HG03442 (cell line): ENCODE data around the gene MYO5B.
"Not testable (repeated sequence)": the region's sequence is repeated elsewhere in the genome, so short reads cannot be mapped to it uniquely, and the experiment has no call there.

Source experiments
- ATAC-seq: cut with Tn5 transposase; IDR thresholded peaks from one replicate; pipeline ENCODE4 v1.9.1; 2021; ENCODE audit warnings: mild to moderate bottlenecking, moderate library complexity; ENCODE audit not compliant: unreplicated experiment

MYO5B gene

GRCh38 chr18:49893036-49893435 is 301.9 kb downstream of the MYO5B start:
- no peak for ATAC-seq

- ATAC-seq: no peak
Measured at GRCh38 chr18:49892148-49892924, 302.6 kb downstream of the MYO5B start.

GRCh38 chr18:49890041-49890440 is 304.9 kb downstream of the MYO5B start:
- no peak for ATAC-seq

- ATAC-seq: not testable (repeated sequence)
Measured at GRCh38 chr18:49889552-49889951, 305.4 kb downstream of the MYO5B start.

- no peak for ATAC-seq
Measured at GRCh38 chr18:49886891-49887764, 307.8 kb downstream of the MYO5B start.

- no peak for ATAC-seq
Measured at GRCh38 chr18:49884959-49885358, 310.0 kb downstream of the MYO5B start.

GRCh38 chr18:49884465-49884864 is 310.5 kb downstream of the MYO5B start:
- no peak for ATAC-seq

- no peak for ATAC-seq
Measured at GRCh38 chr18:49880661-49881060, 314.3 kb downstream of the MYO5B start.

- ATAC-seq: no peak
Measured at GRCh38 chr18:49879271-49879580, 315.7 kb downstream of the MYO5B start.

GRCh38 chr18:49878567-49879270 is 316.2 kb downstream of the MYO5B start:
- ATAC-seq: no peak

- ATAC-seq: no peak
Measured at GRCh38 chr18:49878015-49878414, 316.9 kb downstream of the MYO5B start.

GRCh38 chr18:49876536-49876935 is 318.4 kb downstream of the MYO5B start:
- no peak for ATAC-seq

GRCh38 chr18:49875783-49876182 is 319.2 kb downstream of the MYO5B start:
- ATAC-seq: no peak

GRCh38 chr18:49875155-49875554 is 319.8 kb downstream of the MYO5B start:
- no peak for ATAC-seq

GRCh38 chr18:49874238-49874637 is 320.7 kb downstream of the MYO5B start:
- peak; percentile 61 for ATAC-seq

GRCh38 chr18:49869354-49869753 is 325.6 kb downstream of the MYO5B start:
- no peak for ATAC-seq

GRCh38 chr18:49866680-49867079 is 328.3 kb downstream of the MYO5B start:
- ATAC-seq: no peak

- no peak for ATAC-seq
Measured at GRCh38 chr18:49865401-49865800, 329.5 kb downstream of the MYO5B start.

- no peak for ATAC-seq
Measured at GRCh38 chr18:49863769-49864621, 331.0 kb downstream of the MYO5B start.

GRCh38 chr18:49862656-49863385 is 332.1 kb downstream of the MYO5B start:
- no peak for ATAC-seq
